ENCODE data around the gene CYB5R3. TPM values are rescaled to one million over a fixed set of nuclear protein-coding genes. Genes with fewer than 3 reads are reported as not detected.
"Not testable (repeated sequence)": the region's sequence is repeated elsewhere in the genome, so short reads cannot be mapped to it uniquely, and the experiment has no call there.

Gene CYB5R3
- polyA plus RNA-seq, 4 donors, result 147 to 175 (median 158) TPM

DNA sequence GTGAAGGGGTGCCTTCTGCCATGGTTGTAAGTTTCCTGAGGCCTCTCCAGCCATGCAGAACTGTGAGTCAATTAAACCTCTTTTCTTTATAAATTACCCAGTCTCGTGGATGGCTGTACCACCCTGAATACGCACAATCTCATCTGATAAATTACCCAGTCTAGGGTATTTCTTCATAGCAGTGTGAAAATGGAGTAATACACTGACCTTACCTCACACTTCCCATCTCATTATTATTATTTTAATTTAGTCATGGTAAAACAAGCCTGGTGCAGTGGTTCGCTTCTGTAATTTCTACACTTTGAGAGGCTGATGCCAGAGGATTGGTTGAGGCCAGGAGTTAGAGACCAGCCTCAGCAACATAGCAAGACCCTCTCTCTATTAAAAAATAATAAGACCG lies 30.5 kb upstream of the CYB5R3 start:
- no peak for DNase-seq (ENCODE audit: low read depth in 4 of 4, low spot score in 3 of 4)

DNA sequence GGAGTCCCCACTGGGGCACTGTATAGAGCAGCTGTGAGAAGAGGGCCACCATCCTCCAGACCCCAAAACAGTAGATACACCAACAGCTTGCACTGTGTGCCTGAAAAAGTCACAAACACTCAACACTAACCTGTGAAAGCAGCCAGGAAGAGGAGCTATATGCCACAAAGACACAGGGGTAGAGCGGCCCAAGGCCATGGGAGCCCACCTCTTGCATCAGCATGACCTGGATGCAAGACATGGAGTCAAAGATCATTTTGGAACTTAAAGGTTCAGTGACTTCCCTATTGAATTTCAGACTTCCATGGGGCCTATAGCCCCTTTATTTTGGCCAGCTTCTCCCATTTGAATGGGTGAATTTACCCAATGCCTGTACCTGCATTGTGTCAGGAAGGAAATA lies 29.7 kb upstream of the CYB5R3 start:
- DNase-seq (ENCODE audit: low read depth in 4 of 4, low spot score in 3 of 4), result no peak

DNA sequence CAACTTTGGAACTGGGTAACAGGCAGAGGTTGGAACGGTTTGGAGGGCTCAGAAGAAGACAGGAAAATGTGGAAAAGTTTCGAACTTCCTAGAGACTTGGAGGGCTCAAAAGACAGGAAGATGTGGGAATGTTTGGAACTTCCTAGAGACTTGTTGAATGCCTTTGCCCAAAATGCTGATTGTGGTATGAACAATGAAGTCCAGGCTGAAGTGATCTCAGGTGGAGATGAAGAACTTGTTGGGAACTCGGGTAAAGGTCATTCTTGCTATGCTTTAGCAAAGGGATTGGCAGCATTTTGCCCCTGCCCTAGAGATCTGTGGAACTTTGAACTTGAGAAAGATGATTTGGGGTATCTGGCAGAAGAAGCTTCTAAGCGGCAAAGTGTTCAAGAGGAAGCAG lies 28.7 kb upstream of the CYB5R3 start:
- DNase-seq (ENCODE audit: low read depth in 4 of 4, low spot score in 3 of 4), result not testable (repeated sequence)

DNA sequence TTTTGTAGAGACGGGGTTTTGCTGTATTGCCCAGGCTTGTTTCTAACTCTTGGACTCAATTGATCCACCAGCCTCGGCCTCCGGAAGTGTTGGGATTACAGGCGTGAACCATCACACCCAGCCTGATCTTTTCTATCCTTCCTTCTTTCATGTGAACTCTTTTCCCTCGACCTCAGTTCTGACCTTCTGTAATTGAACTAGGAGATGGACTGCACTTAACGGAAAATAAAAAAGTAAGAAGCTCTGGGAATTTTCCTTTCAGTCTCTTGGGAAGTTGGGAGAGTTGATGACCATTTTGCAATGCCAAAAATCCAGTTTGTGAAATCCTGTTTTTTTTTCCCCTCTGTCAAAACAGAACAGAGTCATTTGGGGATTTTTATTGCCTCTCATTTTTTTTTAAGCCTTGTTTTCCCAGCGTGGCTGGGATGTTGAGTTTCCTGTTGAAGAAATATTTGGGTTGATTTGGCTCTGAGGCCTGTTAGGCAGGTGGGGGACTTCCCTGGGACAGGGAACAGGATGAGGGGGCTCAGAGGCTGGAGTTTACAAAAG lies 26.9 kb upstream of the CYB5R3 start:
- DNase-seq (ENCODE audit: low read depth in 4 of 4, low spot score in 3 of 4), result no peak

DNA sequence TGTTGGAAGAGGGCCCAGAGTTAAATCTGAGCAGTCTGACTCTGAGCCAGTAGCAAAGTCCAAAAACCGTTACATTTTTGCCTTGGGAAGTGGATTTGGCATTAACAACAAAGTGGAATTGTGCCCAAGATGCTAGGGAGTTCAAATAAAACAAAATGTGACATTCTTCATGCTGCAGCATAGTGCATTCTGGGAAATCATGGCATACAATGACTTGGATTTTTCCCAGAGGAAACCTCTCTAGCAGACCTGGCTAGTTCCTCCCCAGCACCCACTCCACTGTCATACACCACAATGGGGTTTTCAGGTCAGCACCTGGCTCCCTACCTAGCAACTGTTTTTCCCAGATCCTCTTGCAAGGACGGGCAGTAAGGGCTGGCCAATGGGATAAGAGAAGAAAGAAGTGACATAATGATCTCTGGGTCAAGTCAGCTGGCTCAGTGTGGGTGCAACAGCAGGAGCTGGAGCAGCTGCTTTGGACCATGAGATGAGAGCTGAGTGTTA lies 24.8 kb upstream of the CYB5R3 start:
- no peak for DNase-seq (ENCODE audit: low read depth in 4 of 4, low spot score in 3 of 4)

DNA sequence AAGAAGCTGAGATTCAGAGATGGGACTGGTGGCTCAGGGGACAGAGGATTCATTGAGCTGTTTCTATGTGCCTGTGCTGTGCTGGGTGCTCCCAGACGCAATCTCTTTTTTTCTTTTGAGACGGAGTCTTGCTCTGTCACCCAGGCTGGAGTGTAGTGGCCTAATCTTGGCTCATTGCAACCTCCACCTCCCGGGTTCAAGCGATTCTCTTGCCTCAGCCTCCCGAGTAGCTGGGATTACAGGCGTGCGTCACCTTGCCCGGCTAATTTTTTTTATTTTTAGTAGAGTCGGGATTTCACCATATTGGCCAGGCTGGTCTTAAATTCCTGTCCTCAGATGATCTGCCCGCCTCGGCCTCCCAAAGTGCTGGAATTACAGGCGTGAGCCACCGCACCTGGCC lies 23.9 kb upstream of the CYB5R3 start:
- DNase-seq (ENCODE audit: low read depth in 4 of 4, low spot score in 3 of 4), result not testable (repeated sequence)

DNA sequence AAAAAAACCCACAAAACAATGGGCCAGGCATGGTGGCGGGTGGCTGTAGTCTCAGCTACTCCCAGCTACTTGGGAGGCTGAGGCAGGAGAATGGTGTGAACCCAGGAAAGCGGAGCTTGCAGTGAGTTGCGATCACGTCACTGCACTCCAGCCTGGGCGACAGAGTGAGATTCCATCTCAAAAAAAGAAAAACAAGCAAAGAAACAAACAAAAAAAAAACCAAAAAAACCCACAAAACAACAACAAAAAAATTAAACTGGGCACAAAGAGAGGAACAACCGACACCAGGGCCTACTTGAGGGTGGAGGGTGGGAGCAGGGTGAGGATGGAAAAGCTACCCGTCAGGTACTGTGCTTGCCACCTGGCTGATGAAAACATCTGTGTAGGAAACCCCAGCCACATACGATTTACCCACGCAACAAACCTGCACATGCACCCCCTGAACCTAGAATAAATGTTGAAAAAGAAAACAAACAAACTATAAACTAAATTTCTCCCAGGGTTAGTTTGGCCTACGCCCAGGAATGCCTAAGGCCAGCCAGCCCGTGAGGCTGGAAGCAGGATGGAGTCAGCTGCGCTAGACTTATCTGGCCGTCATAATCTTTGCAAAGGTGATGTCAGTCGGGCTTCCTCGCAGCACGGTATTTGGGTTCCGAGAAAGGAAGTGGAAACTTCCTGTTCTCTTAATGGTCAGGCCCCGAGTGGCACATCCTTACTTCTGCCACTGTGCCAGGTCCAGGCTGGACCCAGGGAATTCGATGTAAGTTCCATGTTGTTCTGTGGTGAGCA lies 21.9 kb upstream of the CYB5R3 start:
- no peak for DNase-seq (ENCODE audit: low read depth in 4 of 4, low spot score in 3 of 4)

DNA sequence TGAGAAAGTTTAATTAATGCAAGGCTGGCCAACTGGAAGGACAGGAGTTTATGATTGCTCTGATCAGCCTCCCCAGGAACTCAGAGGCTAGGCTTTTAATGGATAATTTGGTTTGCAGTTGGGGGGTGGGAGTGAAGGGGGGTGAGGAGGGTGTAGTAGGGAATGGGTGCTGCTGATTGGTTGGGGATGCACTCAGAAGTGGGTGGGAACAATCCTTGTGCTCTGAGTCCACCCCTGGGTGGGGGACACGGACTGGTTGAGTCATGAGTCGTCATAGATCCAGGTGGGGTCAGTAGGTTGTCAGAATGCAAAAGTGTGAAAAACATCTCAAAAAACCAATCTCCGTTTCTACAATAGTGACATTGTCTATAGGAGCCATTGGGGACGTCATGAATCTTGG lies 20.9 kb upstream of the CYB5R3 start:
- no peak for DNase-seq (ENCODE audit: low read depth in 4 of 4, low spot score in 3 of 4)

DNA sequence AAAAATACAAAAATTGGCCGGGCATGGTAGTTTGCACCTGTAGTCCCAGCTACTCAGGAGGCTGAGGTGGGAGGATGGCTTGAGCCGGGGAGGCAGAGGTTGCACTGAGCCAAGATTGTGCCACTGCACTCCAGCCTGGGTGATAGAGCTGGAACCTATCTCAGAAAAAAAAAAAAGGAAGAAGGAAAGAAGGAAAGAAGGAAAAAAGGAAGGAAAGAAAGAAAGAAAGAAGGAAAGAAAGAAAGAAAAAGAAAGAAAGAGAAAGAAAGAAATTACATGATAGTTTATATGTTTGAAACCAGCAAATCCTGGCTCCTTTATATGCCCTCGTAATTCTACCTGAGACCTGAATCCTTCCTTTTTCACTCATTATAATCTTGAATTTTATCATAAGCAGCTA lies 17.2 kb upstream of the CYB5R3 start:
- not testable (repeated sequence) for DNase-seq (ENCODE audit: low read depth in 4 of 4, low spot score in 3 of 4)

DNA sequence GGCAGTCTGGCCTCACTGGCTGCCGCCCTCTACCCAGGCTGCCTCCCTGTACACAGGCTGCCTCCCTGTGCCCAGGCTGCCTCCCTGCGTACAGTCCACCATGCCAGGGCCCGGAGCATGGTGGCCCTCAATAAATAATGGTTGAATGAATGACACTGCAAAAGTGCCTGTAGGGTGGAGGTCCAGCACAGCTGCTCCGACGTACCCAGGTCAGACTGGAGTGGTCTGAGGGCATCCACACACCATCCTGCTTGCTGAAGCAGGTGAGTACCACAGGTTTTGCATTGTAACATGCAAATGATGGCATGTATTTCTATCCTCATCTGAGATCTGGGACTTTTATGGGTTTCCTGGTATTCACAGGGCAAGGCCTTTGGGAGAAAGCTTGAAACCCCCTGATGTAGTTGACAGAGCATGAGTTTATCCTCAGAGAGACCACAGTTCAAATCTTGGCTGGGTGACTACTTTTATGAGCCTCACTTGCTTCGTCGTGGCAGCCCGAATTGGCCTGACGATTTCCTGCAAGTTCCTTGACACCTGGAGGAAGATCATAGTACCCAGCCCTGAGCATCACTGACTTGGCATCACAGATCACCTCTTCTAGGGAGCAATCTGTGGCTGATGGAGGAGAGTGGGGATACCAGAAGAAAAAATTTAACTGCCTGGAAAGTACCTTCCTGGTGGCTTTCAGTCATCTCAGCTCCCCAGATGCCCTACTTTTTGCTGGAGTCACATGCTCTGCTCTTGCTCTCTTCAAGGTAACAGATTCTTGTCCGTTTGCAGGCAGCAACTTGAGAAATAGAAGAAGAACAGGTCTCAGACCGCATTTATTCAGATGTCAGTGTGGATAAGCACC lies 16.0 kb upstream of the CYB5R3 start:
- DNase-seq (ENCODE audit: low read depth in 4 of 4, low spot score in 3 of 4), result no peak

DNA sequence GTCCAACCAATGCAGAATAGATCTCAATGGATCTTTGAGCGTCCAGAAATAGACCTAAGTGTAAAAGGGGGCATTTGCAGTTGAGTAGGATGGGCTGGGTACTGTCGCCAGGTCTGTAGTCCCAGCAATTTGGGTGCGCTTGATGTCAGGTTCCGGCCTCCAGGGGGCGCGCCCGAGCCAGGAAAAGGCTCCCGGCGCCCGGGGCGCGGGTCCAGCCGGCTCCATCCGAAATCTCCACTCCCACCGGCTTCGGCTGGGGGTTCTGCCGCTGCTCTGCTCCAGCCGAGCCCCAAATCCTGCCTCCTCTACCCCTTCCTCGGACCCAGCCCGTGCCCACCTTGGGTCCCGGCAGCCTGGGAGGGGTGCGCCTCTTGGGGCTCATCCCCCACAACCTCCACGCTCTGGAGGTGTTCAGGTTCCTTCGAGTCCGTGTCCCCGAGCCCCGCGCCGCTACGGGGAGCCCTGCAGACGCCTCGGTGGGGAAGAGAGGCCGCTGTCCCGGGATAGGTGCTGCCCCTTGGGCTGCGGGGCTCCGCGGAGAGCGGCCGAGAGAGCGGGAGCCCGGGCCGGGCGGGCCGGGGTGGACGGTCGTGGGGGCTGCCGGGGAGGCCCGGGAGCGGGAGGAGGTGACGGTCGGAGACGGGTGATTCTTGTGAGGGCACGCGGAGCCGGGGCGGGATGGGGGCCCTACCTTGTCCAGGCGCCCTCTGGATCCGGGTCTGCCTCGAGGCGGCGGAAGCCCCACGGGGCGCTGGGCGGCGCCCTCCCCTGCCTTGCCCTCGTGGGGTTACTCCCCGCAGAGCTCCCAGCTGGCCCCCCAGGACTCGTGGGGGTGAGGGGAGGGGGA lies 13.0 kb upstream of the CYB5R3 start:
- peak in 2 of 4 donors; percentile 75 to 80 for DNase-seq (ENCODE audit: low read depth in 4 of 4, low spot score in 3 of 4)

DNA sequence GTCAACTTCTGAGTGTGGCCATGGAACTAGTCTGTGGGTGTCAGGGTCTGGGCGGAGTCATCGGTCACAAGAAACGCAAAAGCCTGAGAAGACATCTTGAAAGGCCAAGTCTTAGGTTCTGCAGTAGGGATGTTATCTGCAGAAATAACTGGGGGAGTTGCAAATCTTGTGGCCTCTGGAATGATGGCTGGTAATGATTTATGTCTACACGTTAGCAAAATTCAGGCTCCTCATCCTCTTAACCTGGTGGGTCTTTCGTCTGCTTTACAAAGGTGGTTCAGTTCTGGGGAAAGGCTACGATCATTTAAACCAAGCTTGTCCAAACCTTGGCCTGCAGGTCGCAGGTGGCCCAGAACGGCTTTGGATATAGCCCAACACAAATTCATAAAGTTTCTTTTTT lies 7.4 kb upstream of the CYB5R3 start:
- DNase-seq (ENCODE audit: low read depth in 4 of 4, low spot score in 3 of 4), result no peak

DNA sequence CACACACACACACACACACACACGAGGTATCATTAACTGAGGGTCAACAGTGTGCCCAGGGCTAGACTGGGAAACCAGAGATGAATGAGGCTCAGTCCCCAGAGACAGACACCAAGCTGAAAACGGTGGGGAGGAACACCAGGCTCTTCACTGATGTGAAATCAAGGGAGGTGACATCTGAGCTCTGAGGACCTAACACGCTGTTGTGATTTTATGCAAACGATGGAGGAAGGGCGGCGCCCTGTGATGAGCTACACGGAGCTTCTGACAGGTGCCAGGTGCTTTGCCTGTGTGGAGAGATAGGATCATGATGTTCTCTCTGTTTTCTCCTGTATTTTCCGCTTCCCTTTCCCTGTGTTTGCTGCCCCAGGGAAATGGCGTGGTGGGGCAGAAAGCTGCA lies 6.5 kb upstream of the CYB5R3 start:
- no peak for DNase-seq (ENCODE audit: low read depth in 4 of 4, low spot score in 3 of 4)

DNA sequence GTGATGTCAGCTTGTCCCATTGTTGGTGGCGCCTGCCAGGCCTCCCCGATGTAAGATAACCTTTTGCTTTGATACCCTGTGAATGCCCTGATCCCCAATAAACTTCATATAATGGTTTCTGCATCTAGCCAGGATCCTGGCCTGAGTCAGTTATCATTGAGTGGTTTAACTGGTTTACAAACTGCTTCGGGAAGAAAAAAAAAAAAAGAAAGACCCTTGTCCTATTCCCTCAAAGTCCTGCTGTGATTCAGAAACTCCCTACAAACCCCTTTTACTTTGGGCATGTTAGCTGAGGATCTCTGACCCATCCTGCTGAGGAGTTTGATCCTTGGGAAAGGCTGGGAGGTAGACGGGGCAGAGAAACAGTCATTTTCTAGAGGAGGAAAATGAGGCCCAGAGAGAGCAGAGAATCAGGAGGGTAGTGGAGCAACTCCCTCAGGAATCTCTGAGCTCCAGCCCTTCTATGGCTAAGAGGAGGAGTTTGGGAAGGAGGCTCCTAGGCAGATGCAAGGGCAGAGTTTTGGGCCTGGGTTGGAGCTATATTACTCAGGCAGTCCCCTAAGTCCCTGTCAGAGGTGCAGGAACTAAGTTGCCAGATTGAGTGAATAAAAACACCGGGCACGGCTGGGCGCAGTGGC lies 5.4 kb upstream of the CYB5R3 start:
- DNase-seq (ENCODE audit: low read depth in 4 of 4, low spot score in 3 of 4), result no peak

DNA sequence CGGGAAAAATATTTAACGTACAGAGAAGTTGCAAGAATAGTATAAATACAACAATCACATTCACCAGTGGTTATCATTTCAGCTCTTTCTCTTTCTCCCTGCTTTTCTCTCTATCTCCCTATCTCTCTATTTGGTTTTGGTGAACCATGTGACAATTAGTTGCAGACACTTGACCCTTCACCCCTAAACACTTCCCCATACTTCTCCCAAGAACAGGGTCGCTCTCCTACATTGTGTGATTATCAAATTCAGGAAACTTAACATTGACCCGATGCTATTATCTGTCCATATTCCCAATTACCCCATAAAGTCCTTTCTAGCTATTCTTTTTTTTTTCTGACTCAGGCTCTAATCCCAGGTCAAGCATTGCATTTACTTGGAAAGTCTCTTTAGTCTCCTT lies 4.8 kb upstream of the CYB5R3 start:
- no peak for DNase-seq (ENCODE audit: low read depth in 4 of 4, low spot score in 3 of 4)

DNA sequence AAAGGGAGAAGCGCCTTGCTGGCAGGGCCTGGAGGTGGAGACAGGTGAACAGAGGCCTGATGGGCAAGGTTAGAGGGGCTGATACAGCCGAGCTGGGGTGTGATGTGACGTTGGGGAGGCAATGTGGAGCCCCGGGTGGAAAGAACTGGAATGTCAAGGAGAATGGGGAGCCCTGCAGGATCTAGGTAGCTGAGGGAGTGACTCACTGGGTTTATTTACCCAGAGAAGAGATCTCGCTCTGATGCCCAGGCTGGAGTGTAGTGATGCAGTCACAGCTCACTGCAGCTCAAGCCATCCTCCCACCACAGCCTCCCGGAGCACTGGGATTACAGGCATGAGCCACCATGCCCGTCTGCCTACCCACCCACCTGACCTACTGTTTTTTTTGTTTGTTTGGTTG lies 1.9 kb upstream of the CYB5R3 start:
- DNase-seq (ENCODE audit: low read depth in 4 of 4, low spot score in 3 of 4), result no peak

DNA sequence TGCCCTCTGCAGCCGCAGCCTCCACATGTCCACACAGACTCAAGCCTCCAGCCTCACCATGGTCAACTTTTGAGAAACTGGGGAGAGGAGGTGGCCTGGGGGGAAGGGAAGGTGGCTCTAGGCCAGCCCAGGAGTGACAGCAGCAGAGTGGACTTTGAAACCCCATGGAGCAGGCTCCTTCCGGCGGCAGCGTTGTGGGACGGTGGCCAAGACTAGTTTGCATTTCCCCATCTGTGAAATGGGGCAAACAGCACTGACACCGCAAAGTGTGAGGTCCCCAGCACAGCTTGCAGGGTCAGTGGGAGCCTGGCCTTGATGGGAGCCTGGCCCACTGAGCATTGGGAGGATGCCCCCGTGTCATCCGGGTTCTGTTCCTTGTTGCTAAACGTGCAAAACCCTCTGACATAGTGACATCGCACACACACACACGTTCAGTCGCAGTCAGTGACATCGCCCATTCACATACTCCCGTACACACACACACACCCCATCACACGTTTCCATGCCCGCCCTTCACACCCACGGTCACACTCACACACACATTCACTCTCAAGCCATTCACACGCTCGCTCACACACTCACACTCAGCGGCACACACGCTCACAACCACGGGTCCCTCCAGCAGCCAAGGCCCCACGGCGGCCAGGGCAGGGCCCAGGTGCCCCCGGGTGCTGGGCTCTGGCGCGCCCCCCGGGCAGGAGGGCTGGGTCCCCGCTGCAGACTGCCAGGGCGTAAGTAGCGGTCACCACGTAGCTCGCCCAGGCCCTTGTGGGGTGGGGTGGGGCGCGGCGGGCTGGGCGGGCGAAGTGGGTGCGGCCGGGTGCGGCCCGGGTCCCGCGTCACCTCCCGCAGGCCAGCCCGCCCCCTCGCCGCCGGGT lies 585 bp downstream of the CYB5R3 start:
- no peak for DNase-seq (ENCODE audit: low read depth in 4 of 4, low spot score in 3 of 4)

DNA sequence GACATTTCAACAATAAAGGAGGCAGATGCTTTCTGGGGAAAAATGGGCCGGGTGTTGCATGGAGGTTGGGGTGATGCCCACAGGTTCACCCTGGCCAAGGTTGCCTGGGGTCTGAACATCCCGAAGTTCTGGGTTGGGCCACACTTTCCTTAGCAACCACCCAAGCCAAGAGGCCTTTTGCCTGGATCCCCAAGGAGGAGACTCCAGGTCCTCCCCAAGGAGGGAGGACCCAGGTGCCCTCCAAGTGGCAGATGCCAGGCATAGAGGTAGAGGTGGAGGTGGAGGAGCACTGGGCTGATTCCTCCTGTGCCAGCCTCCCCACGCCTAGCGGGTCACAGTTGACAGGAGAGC lies 1.2 kb downstream of the CYB5R3 start:
- no peak for DNase-seq (ENCODE audit: low read depth in 4 of 4, low spot score in 3 of 4)
